ENCODE data around the gene TFAP2B. TPM values are rescaled to one million over a fixed set of nuclear protein-coding genes. Genes with fewer than 3 reads are reported as not detected.

The TFAP2B gene
- total and polyA plus RNA-seq, 5 donors from 2014 or later, result not detected

DNA sequence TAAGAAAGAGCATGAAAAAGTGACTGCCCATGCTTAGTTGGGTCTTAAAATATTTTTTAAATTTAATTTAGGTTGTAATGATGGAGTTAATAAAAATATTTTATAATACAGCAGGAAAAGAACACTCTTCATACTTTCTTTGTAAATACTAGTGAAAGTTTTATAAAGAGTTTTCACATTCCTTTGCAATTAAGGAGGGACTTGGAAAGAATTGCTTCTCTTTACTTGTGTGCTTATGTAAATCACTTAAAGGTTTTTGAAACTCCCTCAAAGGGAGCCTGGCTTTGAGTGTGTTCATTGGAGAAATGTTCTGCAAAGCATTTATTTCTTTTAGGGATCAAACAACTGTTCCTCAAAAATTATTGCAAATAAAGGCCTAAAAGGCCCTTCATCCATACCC is 11.6 kb upstream of the TFAP2B start:
- Mint-ChIP-seq H3K4me3 (no peak overlapping the region), H3K9me3 (peaks cover 0 to 7% (median 0%) of the 10 kb centered on the region in 7 donors), H3K4me1 (no peaks in the 10 kb centered on the region), H3K27me3 (no peaks in the 10 kb centered on the region), H3K27ac (no peak overlapping the region), H3K36me3 (no peaks in the 10 kb centered on the region)
- no peak overlapping the region for H3K27ac ChIP-seq (ENCODE audit: insufficient read depth, low read length, poor library complexity, severe bottlenecking)
- H3K9me3 ChIP-seq (ENCODE audit: control insufficient read depth in 2 of 2, low read length in 2 of 2), result no peaks in the 10 kb centered on the region
- H3K27me3 ChIP-seq (ENCODE audit: control insufficient read depth, insufficient read depth, low read length), result no peaks in the 10 kb centered on the region
- no peak overlapping the region for H3K4me3 ChIP-seq (ENCODE audit: low read depth, low read length)
- H3K4me1 ChIP-seq (ENCODE audit: control insufficient read depth, insufficient read depth, low read length, poor library complexity, severe bottlenecking), result no peaks in the 10 kb centered on the region
- H3K36me3 ChIP-seq (ENCODE audit: control insufficient read depth, insufficient read depth, low read length), result no peaks in the 10 kb centered on the region
- ATAC-seq (ENCODE audit: low read depth in 2 of 2), result no peak
- no peak for DNase-seq

DNA sequence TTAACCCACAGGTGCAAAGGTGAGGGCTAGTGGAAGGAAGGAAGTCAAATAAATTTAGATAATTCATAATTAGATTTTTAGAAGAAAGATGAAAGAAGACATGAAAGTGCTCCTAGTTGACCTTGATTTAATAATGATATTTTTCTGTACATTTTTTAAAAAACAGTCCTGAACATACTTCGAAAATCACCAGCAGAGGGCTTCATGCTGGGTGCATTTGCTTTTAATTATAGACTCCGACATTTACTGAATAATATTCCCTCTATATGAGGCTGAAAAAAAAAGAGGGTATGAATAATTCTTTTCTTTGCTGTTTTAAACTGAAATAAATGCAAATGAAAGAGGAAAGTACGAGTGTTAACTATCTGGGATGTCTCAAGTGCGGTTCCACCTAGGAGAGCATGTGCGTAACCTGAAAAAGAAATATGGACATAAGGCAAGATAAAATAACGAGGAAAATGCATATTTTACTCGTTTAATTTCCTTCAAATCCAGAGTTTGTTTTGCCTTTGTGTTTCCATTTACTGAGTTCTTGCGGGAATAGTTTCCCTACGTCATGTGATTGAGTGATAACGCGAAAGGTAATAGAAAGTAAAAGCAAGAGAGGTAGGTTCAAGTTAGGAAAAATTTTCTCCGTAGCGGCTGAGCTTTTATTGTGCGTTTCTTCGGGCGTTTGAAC is 3.1 kb upstream of the TFAP2B start:
- ATAC-seq (ENCODE audit: low read depth in 2 of 2), result no peak
- peaks cover 5 to 18% (median 9%) of the 10 kb centered on the region in 4 donors for H3K4me1 Mint-ChIP-seq
- Histone ChIP-seq H3K36me3 (ENCODE audit: control insufficient read depth, insufficient read depth, low read length) (no peaks in the 10 kb centered on the region), H3K27me3 (ENCODE audit: control insufficient read depth, insufficient read depth, low read length) (peaks cover 37% of the 10 kb centered on the region), H3K4me1 (ENCODE audit: control insufficient read depth, insufficient read depth, low read length, poor library complexity, severe bottlenecking) (no peaks in the 10 kb centered on the region), H3K27ac (ENCODE audit: insufficient read depth, low read length, poor library complexity, severe bottlenecking) (no peak overlapping the region), H3K4me3 (ENCODE audit: low read depth, low read length) (peak overlapping the region; percentile 85), H3K9me3 (ENCODE audit: control insufficient read depth in 2 of 2, low read length in 2 of 2) (no peaks in the 10 kb centered on the region)
- peaks cover 0 to 6% (median 0%) of the 10 kb centered on the region in 7 donors for H3K9me3 Mint-ChIP-seq
- H3K27me3 Mint-ChIP-seq, result peaks cover 59% of the 10 kb centered on the region
- H3K27ac Mint-ChIP-seq, result no peak overlapping the region
- H3K4me3 Mint-ChIP-seq, result peak overlapping the region; percentile 50 to 96 (median 83)
- DNase-seq, result peak in 1 of 3 donors; percentile 9
- H3K36me3 Mint-ChIP-seq, result no peaks in the 10 kb centered on the region

DNA sequence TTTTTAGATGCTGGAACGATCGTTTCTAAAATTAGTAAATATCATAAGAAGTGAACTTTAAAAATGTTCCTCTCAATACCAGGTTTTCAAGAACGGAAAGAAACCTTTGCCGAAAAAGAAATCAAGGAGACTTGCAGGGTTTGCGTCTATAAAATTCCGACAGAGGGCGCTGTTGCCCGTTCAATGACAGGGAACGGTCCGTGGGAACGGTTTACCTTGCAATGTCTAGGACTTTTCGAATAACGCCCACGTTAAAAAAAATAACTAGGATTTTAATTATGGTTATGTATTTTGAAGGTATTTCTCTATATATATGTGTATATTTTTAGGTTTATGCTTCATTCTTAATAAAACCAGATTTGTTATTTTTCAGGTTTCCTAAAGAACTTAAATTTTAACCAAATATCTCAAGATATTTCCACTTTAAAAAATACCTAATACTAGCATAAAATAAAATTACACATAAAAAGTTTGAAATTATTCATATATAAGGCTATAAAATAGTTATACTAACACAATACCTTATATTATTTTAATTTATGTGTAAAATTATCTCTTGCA is 2.5 kb upstream of the TFAP2B start:
- Histone ChIP-seq H3K27ac (ENCODE audit: insufficient read depth, low read length, poor library complexity, severe bottlenecking) (no peak overlapping the region), H3K27me3 (ENCODE audit: control insufficient read depth, insufficient read depth, low read length) (peaks cover 44% of the 10 kb centered on the region), H3K4me3 (ENCODE audit: low read depth, low read length) (peak overlapping the region; percentile 85), H3K36me3 (ENCODE audit: control insufficient read depth, insufficient read depth, low read length) (no peaks in the 10 kb centered on the region), H3K9me3 (ENCODE audit: control insufficient read depth in 2 of 2, low read length in 2 of 2) (no peaks in the 10 kb centered on the region), H3K4me1 (ENCODE audit: control insufficient read depth, insufficient read depth, low read length, poor library complexity, severe bottlenecking) (no peaks in the 10 kb centered on the region)
- Mint-ChIP-seq H3K27me3 (peaks cover 63% of the 10 kb centered on the region), H3K9me3 (peaks cover 0 to 6% (median 0%) of the 10 kb centered on the region in 7 donors), H3K4me1 (peaks cover 5 to 19% (median 9%) of the 10 kb centered on the region in 4 donors), H3K36me3 (no peaks in the 10 kb centered on the region), H3K27ac (no peak overlapping the region), H3K4me3 (peak overlapping the region; percentile 50 to 96 (median 83))
- DNase-seq, result peak; percentile 6 to 71 (median 18)
- no peak for ATAC-seq (ENCODE audit: low read depth in 2 of 2)

DNA sequence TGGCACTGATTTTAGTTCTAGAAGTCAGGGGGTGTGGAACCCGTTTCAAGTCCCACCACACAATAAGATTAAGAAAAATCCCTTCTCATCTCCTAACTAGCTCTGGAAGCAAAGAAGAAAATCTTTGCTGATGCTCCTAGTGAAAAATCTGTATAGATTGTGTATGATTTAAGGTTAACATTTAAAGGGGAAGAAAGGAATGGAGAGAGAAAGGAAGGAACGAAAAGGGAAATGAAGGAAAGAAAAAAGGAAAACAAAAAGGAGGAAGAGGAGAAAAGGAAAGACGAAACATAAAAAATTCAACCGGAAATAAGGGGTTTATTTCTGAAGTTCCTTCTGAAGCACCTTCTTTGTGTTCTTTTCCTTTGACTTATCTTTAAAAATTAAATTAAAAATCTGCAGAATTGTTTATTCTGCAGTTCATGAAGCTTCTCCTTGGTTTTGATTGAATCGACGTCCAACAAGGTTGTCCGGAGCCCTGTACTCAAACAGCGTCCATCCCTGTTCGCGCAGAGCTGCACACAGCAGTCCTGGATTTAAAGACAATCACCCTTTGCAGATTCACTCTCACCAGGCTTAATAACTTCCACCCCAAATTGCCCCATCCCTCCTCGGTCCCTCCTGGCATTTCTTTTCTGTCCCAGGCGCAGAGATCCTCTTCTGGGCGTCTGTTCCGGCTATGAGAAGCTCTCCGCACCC is 1.6 kb upstream of the TFAP2B start:
- Mint-ChIP-seq H3K9me3 (peaks cover 0 to 7% (median 0%) of the 10 kb centered on the region in 7 donors), H3K36me3 (no peaks in the 10 kb centered on the region), H3K27ac (no peak overlapping the region), H3K4me3 (no peak overlapping the region), H3K27me3 (peaks cover 72% of the 10 kb centered on the region), H3K4me1 (peaks cover 5 to 24% (median 9%) of the 10 kb centered on the region in 4 donors)
- no peaks in the 10 kb centered on the region for H3K9me3 ChIP-seq (ENCODE audit: control insufficient read depth in 2 of 2, low read length in 2 of 2)
- ATAC-seq (ENCODE audit: low read depth in 2 of 2) (no peak), DNase-seq (no peak)
- peaks cover 49% of the 10 kb centered on the region for H3K27me3 ChIP-seq (ENCODE audit: control insufficient read depth, insufficient read depth, low read length)
- no peaks in the 10 kb centered on the region for H3K4me1 ChIP-seq (ENCODE audit: control insufficient read depth, insufficient read depth, low read length, poor library complexity, severe bottlenecking)
- no peak overlapping the region for H3K27ac ChIP-seq (ENCODE audit: insufficient read depth, low read length, poor library complexity, severe bottlenecking)
- no peak overlapping the region for H3K4me3 ChIP-seq (ENCODE audit: low read depth, low read length)
- H3K36me3 ChIP-seq (ENCODE audit: control insufficient read depth, insufficient read depth, low read length), result no peaks in the 10 kb centered on the region

DNA sequence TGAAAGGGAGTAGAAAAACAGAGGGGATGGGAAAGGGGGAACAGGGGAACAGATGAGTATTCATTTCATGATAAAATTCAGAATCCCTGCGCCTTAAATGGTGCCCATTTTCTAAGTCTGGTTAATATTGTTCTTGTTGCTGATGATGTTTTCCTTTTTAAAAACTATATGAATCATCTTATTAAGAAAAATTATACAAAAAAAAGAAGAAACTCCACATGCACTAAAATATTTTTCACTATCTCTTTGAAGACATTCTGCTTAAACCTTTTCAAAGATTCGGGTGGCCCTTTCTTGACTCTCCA is 1.1 kb upstream of the TFAP2B start:
- Mint-ChIP-seq H3K9me3 (peaks cover 0 to 7% (median 0%) of the 10 kb centered on the region in 7 donors), H3K4me1 (peaks cover 5 to 24% (median 9%) of the 10 kb centered on the region in 4 donors), H3K4me3 (no peak overlapping the region), H3K27ac (no peak overlapping the region), H3K27me3 (peaks cover 77% of the 10 kb centered on the region), H3K36me3 (no peaks in the 10 kb centered on the region)
- H3K9me3 ChIP-seq (ENCODE audit: control insufficient read depth in 2 of 2, low read length in 2 of 2), result no peaks in the 10 kb centered on the region
- no peak for DNase-seq
- no peaks in the 10 kb centered on the region for H3K4me1 ChIP-seq (ENCODE audit: control insufficient read depth, insufficient read depth, low read length, poor library complexity, severe bottlenecking)
- H3K27ac ChIP-seq (ENCODE audit: insufficient read depth, low read length, poor library complexity, severe bottlenecking), result no peak overlapping the region
- no peak for ATAC-seq (ENCODE audit: low read depth in 2 of 2)
- H3K36me3 ChIP-seq (ENCODE audit: control insufficient read depth, insufficient read depth, low read length), result no peaks in the 10 kb centered on the region
- peaks cover 53% of the 10 kb centered on the region for H3K27me3 ChIP-seq (ENCODE audit: control insufficient read depth, insufficient read depth, low read length)
- H3K4me3 ChIP-seq (ENCODE audit: low read depth, low read length), result no peak overlapping the region

DNA sequence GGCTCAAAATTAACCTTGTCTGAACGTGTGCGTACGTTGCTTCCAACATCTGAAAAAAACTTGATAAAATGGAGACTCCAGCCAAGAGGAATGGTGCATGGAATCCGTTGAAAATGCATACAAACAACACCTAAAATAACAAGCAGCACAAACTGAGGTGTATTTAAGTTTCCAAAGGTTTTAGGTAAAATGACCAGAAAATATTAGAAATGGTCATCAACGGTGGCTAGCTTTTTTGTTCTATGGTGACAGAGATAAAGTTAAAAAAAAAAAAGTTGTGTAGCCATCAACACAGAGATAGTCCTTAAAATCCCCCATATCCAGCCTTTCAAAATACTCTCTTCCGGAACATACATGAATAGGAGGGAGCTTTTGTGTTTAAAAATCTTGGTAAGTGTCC is 651 bp upstream of the TFAP2B start:
- H3K4me3 Mint-ChIP-seq, result no peak overlapping the region
- Histone ChIP-seq H3K4me1 (ENCODE audit: control insufficient read depth, insufficient read depth, low read length, poor library complexity, severe bottlenecking) (no peaks in the 10 kb centered on the region), H3K4me3 (ENCODE audit: low read depth, low read length) (no peak overlapping the region), H3K36me3 (ENCODE audit: control insufficient read depth, insufficient read depth, low read length) (no peaks in the 10 kb centered on the region), H3K27ac (ENCODE audit: insufficient read depth, low read length, poor library complexity, severe bottlenecking) (no peak overlapping the region), H3K9me3 (ENCODE audit: control insufficient read depth in 2 of 2, low read length in 2 of 2) (no peaks in the 10 kb centered on the region), H3K27me3 (ENCODE audit: control insufficient read depth, insufficient read depth, low read length) (peaks cover 57% of the 10 kb centered on the region)
- peaks cover 81% of the 10 kb centered on the region for H3K27me3 Mint-ChIP-seq
- no peaks in the 10 kb centered on the region for H3K36me3 Mint-ChIP-seq
- peaks cover 0 to 7% (median 0%) of the 10 kb centered on the region in 7 donors for H3K9me3 Mint-ChIP-seq
- DNase-seq (no peak), ATAC-seq (ENCODE audit: low read depth in 2 of 2) (no peak)
- peaks cover 5 to 24% (median 9%) of the 10 kb centered on the region in 4 donors for H3K4me1 Mint-ChIP-seq
- H3K27ac Mint-ChIP-seq, result no peak overlapping the region

DNA sequence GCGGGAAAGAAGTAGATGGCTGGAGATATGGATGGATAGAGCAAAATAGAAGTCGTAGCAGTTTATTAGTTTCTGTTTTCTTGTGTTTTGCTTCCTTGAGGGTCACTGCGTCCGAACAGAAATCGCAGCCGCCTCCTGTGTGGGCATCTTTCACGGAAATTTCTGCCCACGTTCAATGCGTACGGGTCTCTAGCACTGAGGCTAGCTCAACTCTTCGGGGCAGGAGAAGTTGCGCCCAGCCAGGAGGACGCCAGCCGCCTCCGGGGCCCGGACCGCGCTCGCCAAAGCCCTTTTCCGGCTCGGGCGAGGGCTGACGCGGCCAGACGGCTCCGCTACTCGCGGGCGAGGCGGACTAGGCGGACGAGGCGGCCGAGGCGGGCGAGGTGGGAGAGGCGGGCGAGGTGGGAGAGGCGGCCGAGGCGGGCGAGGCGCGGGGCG is 814 bp downstream of the TFAP2B start:
- Histone ChIP-seq H3K27me3 (ENCODE audit: control insufficient read depth, insufficient read depth, low read length) (peaks cover 65% of the 10 kb centered on the region), H3K4me3 (ENCODE audit: low read depth, low read length) (no peak overlapping the region)

More for the DNA sequence above, 814 bp downstream of the TFAP2B start:
- Histone ChIP-seq H3K4me1 (ENCODE audit: control insufficient read depth, insufficient read depth, low read length, poor library complexity, severe bottlenecking) (no peaks in the 10 kb centered on the region), H3K27ac (ENCODE audit: insufficient read depth, low read length, poor library complexity, severe bottlenecking) (no peak overlapping the region), H3K9me3 (ENCODE audit: control insufficient read depth in 2 of 2, low read length in 2 of 2) (peaks cover 0 to 2% of the 10 kb centered on the region in 2 experiments), H3K36me3 (ENCODE audit: control insufficient read depth, insufficient read depth, low read length) (no peaks in the 10 kb centered on the region)
- H3K4me1 Mint-ChIP-seq, result peaks cover 5 to 24% (median 7%) of the 10 kb centered on the region in 4 donors
- peaks cover 88% of the 10 kb centered on the region for H3K27me3 Mint-ChIP-seq
- H3K36me3 Mint-ChIP-seq, result no peaks in the 10 kb centered on the region
- DNase-seq (no peak), ATAC-seq (ENCODE audit: low read depth in 2 of 2) (no peak)
- peaks cover 0 to 7% (median 0%) of the 10 kb centered on the region in 7 donors for H3K9me3 Mint-ChIP-seq
- H3K27ac Mint-ChIP-seq, result no peak overlapping the region
- no peak overlapping the region for H3K4me3 Mint-ChIP-seq

All from CD4-positive, CD25-positive, alpha-beta regulatory T cell (primary cell).